IMR-90 (cell line): ENCODE results near the gene ACOT7. TPM values are rescaled to one million over a fixed set of nuclear protein-coding genes. Genes with fewer than 3 reads are reported as not detected.

Experiments used
- ATAC-seq: fragments of 200-7000 bp; cut with Tn5 transposase; 2 replicates; pipeline ENCODE4 v1.9.1; 2020; ENCODE audit warnings: low read depth, mild to moderate bottlenecking, moderate library complexity
- BruUV-seq: library from RNA; stranded (reverse); fragments of 400-500 nt; replicated peaks from 2 replicates; lab custom pipeline; 2021; lab: Mats Ljungman, UMichigan
- CTCF ChIA-PET: fragments of 300-600 bp; formaldehyde crosslinking; extraction: SDS; loops from one replicate; lab custom pipeline; 2021; ENCODE audit warnings: antibody characterized with exemption; lab: Yijun Ruan, JAX
- POLR2A ChIA-PET: fragments of 300-600 bp; sonication (Branson Sonifier 250); formaldehyde crosslinking; loops from one replicate; lab custom pipeline; 2022; ENCODE audit warnings: antibody characterized with exemption; ENCODE audit not compliant: unreplicated experiment; lab: Charles Lee
- DNase-seq: peaks from one replicate; pipeline ENCODE4 v3.0.0; 2013
- H2AFZ ChIP-seq: replicated peaks from 2 replicates; pipeline ENCODE3; 2013; ENCODE audit warnings: low read length, mild to moderate bottlenecking; ENCODE audit not compliant: poor library complexity
- H2AK5ac ChIP-seq: 2 replicates; pipeline ENCODE4 v1.6.1; 2013; ENCODE audit warnings: low read depth, low read length, inconsistent platforms
- H2AK9ac ChIP-seq: replicated peaks from 2 replicates; pipeline ENCODE3; 2013; ENCODE audit warnings: mild to moderate bottlenecking, low read depth, low read length, moderate library complexity; ENCODE audit not compliant: poor library complexity
- H2BK120ac ChIP-seq: 2 replicates; pipeline ENCODE4 v1.6.1; 2013; ENCODE audit warnings: low read depth, low read length, inconsistent platforms
- H2BK15ac ChIP-seq: 3 replicates; pipeline ENCODE4 v1.6.1; 2013; ENCODE audit warnings: low read depth, low read length, inconsistent platforms
- H2BK20ac ChIP-seq: 2 replicates; pipeline ENCODE4 v1.6.1; 2013; ENCODE audit warnings: low read depth, mild to moderate bottlenecking, inconsistent platforms, low read length, moderate library complexity
- H2BK5ac ChIP-seq: 2 replicates; pipeline ENCODE4 v1.6.1; 2013; ENCODE audit warnings: mild to moderate bottlenecking, low read depth, low read length, inconsistent platforms; ENCODE audit not compliant: poor library complexity, severe bottlenecking
- H3K14ac ChIP-seq: replicated peaks from 2 replicates; pipeline ENCODE4 v1.6.1; 2013; ENCODE audit warnings: low read depth, low read length, inconsistent platforms
- H3K18ac ChIP-seq: 2 replicates; pipeline ENCODE4 v1.6.1; 2013; ENCODE audit warnings: low read depth, low read length, control low read depth
- H3K23ac ChIP-seq: 2 replicates; pipeline ENCODE4 v1.6.1; 2013; ENCODE audit warnings: low read depth, low read length, inconsistent platforms
- H3K27ac ChIP-seq: 2 replicates; pipeline ENCODE4 v1.5.1; 2013; ENCODE audit warnings: mild to moderate bottlenecking, control low read depth, low read length; ENCODE audit not compliant: insufficient read depth
- H3K27me3 ChIP-seq: 2 replicates; pipeline ENCODE4 v1.6.1; 2013; ENCODE audit warnings: low read length; ENCODE audit not compliant: control insufficient read depth, insufficient read depth
- H3K36me3 ChIP-seq: 2 replicates; pipeline ENCODE4 v1.6.1; 2013; ENCODE audit warnings: low read length, mixed read lengths; ENCODE audit not compliant: control insufficient read depth, insufficient read depth
- H3K4ac ChIP-seq: 2 replicates; pipeline ENCODE4 v1.6.1; 2013; ENCODE audit warnings: low read depth, low read length, inconsistent platforms
- H3K4me1 ChIP-seq: 2 replicates; pipeline ENCODE4 v1.6.1; 2013; ENCODE audit warnings: low read length, mixed read lengths; ENCODE audit not compliant: control insufficient read depth, insufficient read depth
- H3K4me2 ChIP-seq: 2 replicates; pipeline ENCODE4 v1.6.1; 2013; ENCODE audit warnings: low read depth, mild to moderate bottlenecking, control low read depth, low read length, moderate library complexity
- H3K4me3 ChIP-seq: 2 replicates; pipeline ENCODE4 v1.5.1; 2013; ENCODE audit warnings: low read depth, mild to moderate bottlenecking, control low read depth, low read length, moderate library complexity; ENCODE audit not compliant: insufficient read depth
- H3K56ac ChIP-seq: 2 replicates; pipeline ENCODE4 v1.6.1; 2013; ENCODE audit warnings: low read length, inconsistent platforms; ENCODE audit not compliant: insufficient read depth; ENCODE audit errors: extremely low read depth
- H3K79me1 ChIP-seq, 2 experiments: 2 replicates each; pipeline ENCODE4 v1.6.1; 2013; ENCODE audit warnings: low read length in 2 of 2, inconsistent platforms in 1 of 2, low read depth in 1 of 2
- H3K9ac ChIP-seq: 2 replicates; pipeline ENCODE4 v1.6.1; 2013; ENCODE audit warnings: low read depth, low read length, control low read depth
- H3K9me1 ChIP-seq: 2 replicates; pipeline ENCODE4 v1.6.1; 2013; ENCODE audit warnings: low read length, inconsistent platforms; ENCODE audit not compliant: insufficient read depth
- H3K9me3 ChIP-seq: 2 replicates; pipeline ENCODE4 v1.6.1; 2013; ENCODE audit warnings: low read length; ENCODE audit not compliant: control insufficient read depth, insufficient read depth
- H4K20me1 ChIP-seq: 2 replicates; pipeline ENCODE4 v1.6.1; 2013; ENCODE audit warnings: low read length, inconsistent platforms; ENCODE audit not compliant: insufficient read depth
- H4K5ac ChIP-seq: 2 replicates; pipeline ENCODE4 v1.6.1; 2013; ENCODE audit warnings: mild to moderate bottlenecking, low read depth, low read length, control low read depth
- H4K8ac ChIP-seq, 2 experiments: 2 replicates each; pipeline ENCODE4 v1.6.1; 2013; ENCODE audit warnings: low read depth in 2 of 2, low read length in 2 of 2, control low read depth in 1 of 2, inconsistent platforms in 1 of 2
- H4K91ac ChIP-seq: 2 replicates; pipeline ENCODE4 v1.6.1; 2013; ENCODE audit warnings: low read depth, low read length, inconsistent platforms; ENCODE audit not compliant: insufficient read depth
- BHLHE40 ChIP-seq: fragments of 150-350 bp; IDR thresholded peaks from 2 replicates; pipeline ENCODE4 v1.6.1; 2016; ENCODE audit warnings: mild to moderate bottlenecking, low read depth, low read length
- CEBPB ChIP-seq: IDR thresholded peaks from 2 replicates; pipeline ENCODE4 v1.6.1; 2012; ENCODE audit warnings: low read depth, low read length, improper control_type of control experiment
- CHD1 ChIP-seq: IDR thresholded peaks from 2 replicates; pipeline ENCODE4 v1.6.1; 2012; ENCODE audit warnings: low read depth, low read length, improper control_type of control experiment
- CTCF ChIP-seq: conservative IDR thresholded peaks from 2 replicates; pipeline ENCODE4 v1.5.1; 2012; ENCODE audit warnings: mild to moderate bottlenecking, low read depth, low read length, improper control_type of control experiment
- ELK1 ChIP-seq: fragments of 150-350 bp; IDR thresholded peaks from 2 replicates; pipeline ENCODE4 v1.6.1; 2016; ENCODE audit warnings: low read depth, mild to moderate bottlenecking, low read length, moderate library complexity, borderline replicate concordance
- FOS ChIP-seq: fragments of 150-350 bp; IDR thresholded peaks from 2 replicates; pipeline ENCODE4 v1.6.1; 2016; ENCODE audit warnings: low read depth, low read length
- MAFK ChIP-seq: IDR thresholded peaks from 2 replicates; pipeline ENCODE4 v1.6.1; 2012; ENCODE audit warnings: low read depth, low read length, improper control_type of control experiment
- MAZ ChIP-seq: IDR thresholded peaks from 2 replicates; pipeline ENCODE4 v1.6.1; 2012; ENCODE audit warnings: low read depth, mild to moderate bottlenecking, low read length, improper control_type of control experiment, moderate library complexity, borderline replicate concordance
- MXI1 ChIP-seq: IDR thresholded peaks from 2 replicates; pipeline ENCODE4 v1.6.1; 2012; ENCODE audit warnings: low read depth, mild to moderate bottlenecking, low read length, moderate library complexity, borderline replicate concordance
- NFE2L2 ChIP-seq: fragments of 150-350 bp; IDR thresholded peaks from 2 replicates; pipeline ENCODE4 v1.6.1; 2016; ENCODE audit warnings: low read depth, mild to moderate bottlenecking, low read length
- POLR2A ChIP-seq: IDR thresholded peaks from 2 replicates; pipeline ENCODE4 v1.6.1; 2012; ENCODE audit warnings: mild to moderate bottlenecking, low read depth, low read length
- RCOR1 ChIP-seq: IDR thresholded peaks from 2 replicates; pipeline ENCODE4 v1.6.1; 2012; ENCODE audit warnings: mild to moderate bottlenecking, low read length, improper control_type of control experiment; ENCODE audit not compliant: insufficient replicate concordance
- RFX5 ChIP-seq: IDR thresholded peaks from 2 replicates; pipeline ENCODE4 v1.8.0; 2012; ENCODE audit warnings: low read depth, mild to moderate bottlenecking, low read length, moderate library complexity
- USF2 ChIP-seq: fragments of 150-350 bp; IDR thresholded peaks from 2 replicates; pipeline ENCODE4 v1.6.1; 2017; ENCODE audit warnings: mild to moderate bottlenecking, antibody characterized with exemption, low read length, low read depth
- WGBS, 2 experiments: methylation state at CpG; one replicate each; pipeline versions ENCODE4 v1.1.5 to v1.1.7; 2013; ENCODE audit warnings: missing lambda C conversion rate in 2 of 2; ENCODE audit not compliant: insufficient read length in 1 of 2; ENCODE audit errors: extremely low coverage in 2 of 2; 5-methylcytosine and 5-hydroxymethylcytosine counted together
- dilution Hi-C: fragments of 300-500 bp; cut with HindIII; formaldehyde crosslinking; loops from one replicate; pipeline ENCODE4 v1.14.3; 2018; ENCODE audit warnings: low sequenced_read_pairs; ENCODE audit not compliant: unreplicated experiment
- in situ Hi-C: fragments of 300-500 bp; cut with MboI; formaldehyde crosslinking; loops from 3 replicates; pipeline ENCODE4 v1.14.3; 2019; ENCODE audit warnings: low sequenced_read_pairs, inconsistent platforms, mixed read lengths
- intact Hi-C: fragments of 100-400 bp; cut with micrococcal nuclease; formaldehyde crosslinking; loops from 2 replicates; pipeline ENCODE4 v1.10.0; 2022
- polyA plus RNA-seq, 3 experiments: library from polyadenylated mRNA; depleted of rRNA; stranded (reverse); fragments of >200 nt; gene quantifications; 2 replicates each; pipeline ENCODE4 v1.2.3, GENCODE V29; 2012; ENCODE audit warnings: low replicate concordance in 1 of 3
- total RNA-seq: library from RNA; depleted of rRNA; stranded (reverse); fragments of >200 nt; gene quantifications from 2 replicates; pipeline ENCODE4 v1.2.3, GENCODE V29; 2012

The ACOT7 gene
- total and polyA plus RNA-seq, 2 of the 4 experiments (the other 2 are of a cell fraction), result 51.6 to 242 TPM

- no peak overlapping the region for H2BK20ac ChIP-seq
- no peak for TF ChIP-seq CHD1
- no peak for TF ChIP-seq MXI1
- TF ChIP-seq RFX5, result no peak
- TF ChIP-seq BHLHE40, result no peak
- TF ChIP-seq NFE2L2, result no peak
- no peak for TF ChIP-seq ELK1
- TF ChIP-seq CEBPB, result no peak
- TF ChIP-seq MAFK, result no peak
- no peak for TF ChIP-seq MAZ
- TF ChIP-seq USF2, result no peak
- no peak for TF ChIP-seq FOS
- TF ChIP-seq POLR2A, result no peak
- no peak for TF ChIP-seq CTCF
- TF ChIP-seq RCOR1, result no peak
- no peak overlapping the region for H4K5ac ChIP-seq
- H3K14ac ChIP-seq, result no peak overlapping the region
- CTCF ChIA-PET, result no interaction called here
- H3K4me3 ChIP-seq, result no peak overlapping the region
- no peak overlapping the region for H2AK9ac ChIP-seq
- POLR2A ChIA-PET, result no interaction called here
- no peak overlapping the region for H3K18ac ChIP-seq
- ATAC-seq (no peak), DNase-seq (no peak)
- intact Hi-C loops (no loop called here), in situ Hi-C loops (no loop called here), dilution Hi-C loops (no loop called here)
- BruUV-seq, result no TSS peak
- no peak overlapping the region for H3K23ac ChIP-seq
- H3K56ac ChIP-seq, result no peak overlapping the region
- H3K36me3 ChIP-seq, result 0 out of 2 replicates have a peak, but pooled peaks cover 4% of the 10 kb centered on the region
- H2AK5ac ChIP-seq, result no peak overlapping the region
- H3K9me1 ChIP-seq, result no peaks in the 10 kb centered on the region; the same call in 1 of the 2 replicates
- no peaks in the 10 kb centered on the region; the same call in 1 of the 2 replicates for H4K20me1 ChIP-seq
- H2BK120ac ChIP-seq, result no peak overlapping the region
- no peaks in the 10 kb centered on the region for H3K4me1 ChIP-seq
- no peak overlapping the region for H3K27ac ChIP-seq
- H3K4ac ChIP-seq, result no peak overlapping the region
- no peak overlapping the region for H2BK15ac ChIP-seq
- H3K27me3 ChIP-seq, result no peaks in the 10 kb centered on the region
- H3K79me1 ChIP-seq, result no peaks in the 10 kb centered on the region; a peak in 1 of 4 replicates
- H3K9me3 ChIP-seq, result no peaks in the 10 kb centered on the region
- WGBS, 2 experiments, result 97% methylated on average over 4 of the region's 13 CpGs; no CpG with 5 or more reads in 1 of the 2 experiments
- no peak overlapping the region for H2BK5ac ChIP-seq
- no peak overlapping the region for H4K91ac ChIP-seq
- H4K8ac ChIP-seq, result no peak overlapping the region
- no peak overlapping the region for H3K9ac ChIP-seq
- no peak overlapping the region for H3K4me2 ChIP-seq
- H2AFZ ChIP-seq, result no peak overlapping the region
Observed at GRCh38 chr1:6308449-6308848, 85.1 kb downstream of the ACOT7 start.
